BLaER1 treated with 17β-estradiol and CSF1 and Interleukin-3, amounts not matched to agents 10 nM and 100 nM (cell line): ENCODE data around the gene SOCS7.

Source experiments
- H3K27ac ChIP-seq, 11 experiments: shearing (Covaris generic); formaldehyde crosslinking; 2 replicates each; pipeline ENCODE4 v1.8.1; 2022
- H3K27me3 ChIP-seq, 11 experiments: shearing (Covaris generic); formaldehyde crosslinking; 2 replicates each; pipeline ENCODE4 v1.8.1; 2022
- H3K36me3 ChIP-seq, 11 experiments: shearing (Covaris generic); formaldehyde crosslinking; 2 replicates each; pipeline ENCODE4 v1.8.1; 2022
- H3K4me1 ChIP-seq, 10 experiments: shearing (Covaris generic); formaldehyde crosslinking; 2 replicates each; pipeline ENCODE4 v1.8.1; 2022
- H3K4me2 ChIP-seq, 11 experiments: shearing (Covaris generic); formaldehyde crosslinking; 2 replicates each; pipeline ENCODE4 v1.8.1; 2022
- H3K4me3 ChIP-seq, 10 experiments: shearing (Covaris generic); formaldehyde crosslinking; 2 replicates each; pipeline ENCODE4 v1.8.1; 2022
- H3K9ac ChIP-seq, 11 experiments: shearing (Covaris generic); formaldehyde crosslinking; 2 replicates each; pipeline ENCODE4 v1.8.1; 2022
- H3K9me3 ChIP-seq, 11 experiments: shearing (Covaris generic); formaldehyde crosslinking; replicated peaks in 1 of 11; 2 replicates each; pipeline ENCODE4 v1.8.1; 2022
- H4K20me1 ChIP-seq, 11 experiments: shearing (Covaris generic); formaldehyde crosslinking; 2 replicates each; pipeline ENCODE4 v1.8.1; 2022
- Cebpa-rat ChIP-seq, 11 experiments: shearing (Covaris generic); IDR thresholded peaks; 2 replicates each; pipeline ENCODE4 v1.8.1; 2022

Gene SOCS7

GRCh38 chr17:38333635-38334295 lies 17.9 kb upstream of the SOCS7 start:
- Histone ChIP-seq H3K9me3 (no peaks in the 10 kb centered on the region), H3K4me3 (no peak overlapping the region), H3K27me3 (no peaks in the 10 kb centered on the region), H3K36me3 (no peaks in the 10 kb centered on the region), H3K9ac (no peak overlapping the region), H3K4me1 (peaks cover 0 to 38% (median 30%) of the 10 kb centered on the region in 10 experiments; a peak in 16 of 20 replicates), H4K20me1 (no peaks in the 10 kb centered on the region; a peak in 1 of 22 replicates), H3K4me2 (no peak overlapping the region), H3K27ac (no peak overlapping the region)
- no peak for TF ChIP-seq Cebpa-rat (IDR thresholded peaks at IDR 0.05)

DNA sequence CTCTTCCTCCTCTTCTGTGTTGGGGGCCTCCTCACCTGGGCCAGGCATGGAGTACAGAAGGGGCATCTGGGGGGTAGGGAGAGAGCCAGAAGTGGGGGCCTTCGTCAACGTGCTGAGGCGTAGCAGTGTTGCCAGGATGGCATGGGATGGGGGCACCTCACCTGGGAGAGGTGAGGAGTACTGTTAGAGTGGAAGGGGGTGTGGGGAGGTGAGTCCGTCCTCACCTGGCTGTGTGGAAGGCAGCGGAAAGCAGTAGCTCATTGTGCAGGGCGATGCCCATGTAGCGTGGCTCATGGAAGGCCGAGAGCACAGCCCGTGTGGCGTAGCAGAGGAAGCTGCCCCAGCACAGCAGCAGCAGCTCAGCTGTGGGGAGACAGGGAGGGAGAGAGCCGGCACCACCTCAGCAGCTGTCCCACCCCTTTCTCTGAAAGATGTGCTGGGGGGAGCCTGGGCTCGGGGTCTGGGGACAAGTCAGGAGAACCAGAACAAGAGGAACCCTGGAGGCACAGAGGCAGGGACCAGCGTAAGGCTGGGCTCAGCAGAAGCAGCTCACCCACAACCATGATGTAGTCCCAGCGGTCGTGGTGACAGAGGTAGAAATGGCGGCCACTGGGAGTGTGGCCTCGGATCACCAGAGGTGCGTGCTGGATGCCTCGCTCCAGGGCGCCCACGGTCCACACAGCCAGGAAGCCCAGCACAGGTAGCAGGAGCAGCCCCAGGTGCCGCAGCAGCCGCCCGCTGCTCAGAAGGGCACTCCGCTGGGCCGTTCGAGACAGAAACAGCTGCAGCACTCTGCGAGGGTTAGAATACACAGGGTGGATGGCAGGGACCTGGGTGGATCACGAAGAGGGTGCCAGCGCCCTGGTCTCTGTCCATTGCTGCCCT lies 16.9 kb upstream of the SOCS7 start:
- no peak for TF ChIP-seq Cebpa-rat (IDR thresholded peaks at IDR 0.05)
- Histone ChIP-seq H3K4me3 (no peak overlapping the region), H3K36me3 (no peaks in the 10 kb centered on the region), H4K20me1 (no peaks in the 10 kb centered on the region; a peak in 1 of 22 replicates), H3K9me3 (no peaks in the 10 kb centered on the region), H3K4me1 (peaks cover 0 to 28% (median 21%) of the 10 kb centered on the region in 10 experiments; a peak in 16 of 20 replicates), H3K27ac (no peak overlapping the region), H3K4me2 (no peak overlapping the region), H3K27me3 (no peaks in the 10 kb centered on the region), H3K9ac (no peak overlapping the region)

DNA sequence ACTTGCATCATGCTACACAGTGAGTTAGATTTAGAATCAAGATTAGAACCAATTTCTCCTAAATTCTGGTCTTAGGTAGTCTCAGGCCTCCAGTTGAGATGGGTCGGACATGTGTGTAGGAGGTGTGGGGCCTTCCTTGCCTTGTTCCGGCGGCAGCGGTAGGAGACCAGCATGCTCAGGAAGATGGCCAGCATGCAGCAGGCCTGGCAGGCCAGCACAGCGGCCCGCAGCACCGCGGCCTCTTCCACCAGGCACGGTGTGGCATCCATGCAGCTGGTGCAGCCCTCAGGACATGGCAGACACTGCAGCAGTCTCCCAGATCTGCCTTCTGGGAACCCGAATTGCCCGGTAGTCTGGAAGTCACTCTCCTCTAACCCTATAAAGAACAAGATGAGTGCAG lies 14.8 kb upstream of the SOCS7 start:
- H4K20me1 ChIP-seq, result no peaks in the 10 kb centered on the region
- no peaks in the 10 kb centered on the region for H3K27me3 ChIP-seq
- no peak overlapping the region for H3K9ac ChIP-seq
- no peak overlapping the region for H3K4me2 ChIP-seq
- no peak overlapping the region for H3K4me3 ChIP-seq
- no peak for TF ChIP-seq Cebpa-rat (IDR thresholded peaks at IDR 0.05)
- H3K27ac ChIP-seq, result no peak overlapping the region
- H3K36me3 ChIP-seq, result no peaks in the 10 kb centered on the region
- H3K4me1 ChIP-seq, result peaks cover 7 to 17% (median 12%) of the 10 kb centered on the region in 10 experiments; a peak in 14 of 20 replicates
- no peaks in the 10 kb centered on the region for H3K9me3 ChIP-seq

DNA sequence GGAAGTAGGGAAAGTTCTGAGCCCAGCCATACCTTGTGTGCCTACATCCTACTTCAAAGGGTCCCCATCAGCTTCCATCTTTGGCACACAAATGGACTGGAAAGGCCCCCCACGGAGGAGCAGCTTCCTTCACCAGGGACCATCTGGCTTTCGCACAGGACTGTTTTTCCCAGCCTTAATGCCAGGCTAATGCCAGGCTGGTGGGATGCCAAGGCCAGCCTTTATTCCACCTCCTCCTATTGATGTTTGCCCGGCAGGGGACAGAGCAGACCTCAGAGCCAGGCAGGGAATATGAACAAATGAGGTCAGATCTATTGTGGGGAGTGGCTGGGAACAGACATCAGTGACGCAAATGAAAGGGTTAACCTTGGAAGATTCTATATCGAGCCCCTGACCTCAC lies 13.6 kb upstream of the SOCS7 start:
- H3K27me3 ChIP-seq, result no peaks in the 10 kb centered on the region
- H3K4me3 ChIP-seq, result no peak overlapping the region
- no peaks in the 10 kb centered on the region for H3K36me3 ChIP-seq
- no peak for TF ChIP-seq Cebpa-rat (IDR thresholded peaks at IDR 0.05)
- no peaks in the 10 kb centered on the region for H4K20me1 ChIP-seq
- H3K4me2 ChIP-seq, result no peak overlapping the region
- H3K27ac ChIP-seq, result no peak overlapping the region
- H3K9me3 ChIP-seq, result no peaks in the 10 kb centered on the region
- no peak overlapping the region for H3K9ac ChIP-seq
- H3K4me1 ChIP-seq, result peaks cover 7 to 14% (median 9%) of the 10 kb centered on the region in 10 experiments; a peak in 10 of 20 replicates

DNA sequence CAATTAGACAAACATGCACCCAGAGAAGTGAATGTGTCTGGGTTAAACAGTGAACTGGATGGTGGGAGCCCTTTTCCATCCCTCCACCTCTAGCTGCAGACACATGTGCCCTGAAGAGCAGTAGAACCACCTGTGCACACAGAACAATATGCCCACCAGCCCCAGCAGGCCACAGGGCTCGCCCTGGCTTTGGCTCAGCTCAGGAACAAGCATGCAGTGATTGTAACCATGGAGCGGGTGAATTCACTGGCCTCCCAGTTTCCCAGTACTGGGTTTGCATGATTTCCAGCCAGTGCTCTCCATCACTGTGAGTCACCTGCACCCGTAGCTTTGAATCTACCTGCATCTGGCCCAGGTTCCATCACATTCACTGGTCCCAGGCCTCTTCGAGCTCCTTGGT lies 13.1 kb upstream of the SOCS7 start:
- H3K27me3 ChIP-seq, result no peaks in the 10 kb centered on the region
- H3K36me3 ChIP-seq, result no peaks in the 10 kb centered on the region
- no peaks in the 10 kb centered on the region for H4K20me1 ChIP-seq
- peaks cover 7 to 16% (median 9%) of the 10 kb centered on the region in 10 experiments; a peak in 10 of 20 replicates for H3K4me1 ChIP-seq
- no peaks in the 10 kb centered on the region for H3K9me3 ChIP-seq
- no peak overlapping the region for H3K9ac ChIP-seq
- no peak overlapping the region for H3K27ac ChIP-seq
- no peak overlapping the region for H3K4me2 ChIP-seq
- H3K4me3 ChIP-seq, result no peak overlapping the region
- no peak for TF ChIP-seq Cebpa-rat (IDR thresholded peaks at IDR 0.05)

- Histone ChIP-seq H3K36me3 (no peaks in the 10 kb centered on the region), H3K9ac (no peak overlapping the region), H3K4me3 (no peak overlapping the region), H4K20me1 (no peaks in the 10 kb centered on the region), H3K4me2 (no peak overlapping the region), H3K9me3 (no peaks in the 10 kb centered on the region), H3K4me1 (peaks cover 7 to 30% (median 20%) of the 10 kb centered on the region in 10 experiments; a peak in 13 of 20 replicates), H3K27me3 (no peaks in the 10 kb centered on the region), H3K27ac (no peak overlapping the region)
- TF ChIP-seq Cebpa-rat (IDR thresholded peaks at IDR 0.05), result no peak
Measured at GRCh38 chr17:38339891-38340290, 11.8 kb upstream of the SOCS7 start.

GRCh38 chr17:38341035-38341721 lies 10.5 kb upstream of the SOCS7 start:
- Histone ChIP-seq H3K4me2 (peak overlapping the region in 6 of 11 experiments; percentile 0 to 44 (median 30); a peak in 5 of 22 replicates), H3K27me3 (no peaks in the 10 kb centered on the region), H3K4me1 (peaks cover 7 to 31% (median 20%) of the 10 kb centered on the region in 10 experiments; a peak in 13 of 20 replicates), H3K9ac (peak overlapping the region in 1 of 11 experiments; percentile 14; a peak in 2 of 22 replicates), H3K4me3 (no peak overlapping the region), H3K9me3 (no peaks in the 10 kb centered on the region), H4K20me1 (no peaks in the 10 kb centered on the region), H3K36me3 (no peaks in the 10 kb centered on the region), H3K27ac (no peak overlapping the region)
- no peak for TF ChIP-seq Cebpa-rat (IDR thresholded peaks at IDR 0.05)

DNA sequence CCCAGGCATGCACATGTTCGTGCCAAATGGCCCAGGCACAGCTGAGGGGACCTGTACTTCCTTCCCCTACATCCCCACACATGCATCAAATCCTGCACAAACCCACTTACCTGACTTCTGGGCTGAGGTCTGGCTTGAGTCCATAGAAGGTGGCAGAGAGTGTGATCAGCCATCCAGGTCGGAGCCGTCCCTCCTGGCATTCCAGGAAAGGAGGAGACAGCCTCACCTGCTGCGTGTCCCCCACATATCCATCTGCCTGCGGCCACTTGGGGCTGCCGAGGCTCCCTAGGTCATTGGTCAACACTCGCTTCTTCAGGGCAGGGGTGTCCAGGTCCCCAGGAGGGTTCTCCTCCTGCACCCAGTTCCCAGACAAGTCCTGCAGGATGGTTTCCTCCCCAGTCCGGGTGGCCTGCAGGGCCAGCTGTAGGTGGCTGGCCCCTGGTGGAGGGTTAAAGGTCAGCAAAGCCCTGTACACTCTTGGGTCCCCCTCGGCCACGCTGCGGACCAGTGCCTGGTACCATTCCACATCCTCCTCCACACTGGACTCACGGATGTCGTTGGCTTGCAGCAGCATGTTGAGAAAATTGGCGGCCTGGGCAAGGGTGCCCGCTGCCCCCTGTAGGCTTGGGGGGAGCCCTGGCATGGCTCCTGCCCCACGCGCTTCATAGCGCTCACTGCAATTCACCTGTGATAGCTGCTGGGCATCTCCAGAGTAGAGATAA lies 8.6 kb upstream of the SOCS7 start:
- Histone ChIP-seq H4K20me1 (no peaks in the 10 kb centered on the region), H3K36me3 (no peaks in the 10 kb centered on the region), H3K9me3 (no peaks in the 10 kb centered on the region), H3K4me1 (peaks cover 7 to 31% (median 20%) of the 10 kb centered on the region in 10 experiments; a peak in 13 of 20 replicates), H3K4me2 (no peak overlapping the region; a peak in 1 of 22 replicates), H3K27ac (no peak overlapping the region), H3K9ac (no peak overlapping the region), H3K27me3 (no peaks in the 10 kb centered on the region), H3K4me3 (no peak overlapping the region)
- no peak for TF ChIP-seq Cebpa-rat (IDR thresholded peaks at IDR 0.05)
